PC-3 (cell line): ENCODE data around the gene ZNF488.

ENCODE experiments used
- EZH2 ChIP-seq: fragments of 300-600 bp; sonication (generic); IDR thresholded peaks from one replicate; pipeline ENCODE4 v1.6.1; 2017; ENCODE audit warnings: antibody characterized with exemption, mild to moderate bottlenecking, low read length; ENCODE audit not compliant: unreplicated experiment
- EZH2phosphoT487 ChIP-seq: fragments of 300-600 bp; sonication (generic); IDR thresholded peaks from 2 replicates; pipeline ENCODE4 v1.6.1; 2018; ENCODE audit warnings: mild to moderate bottlenecking, antibody characterized with exemption, low read length, borderline replicate concordance
- TF ChIP-seq, protein P1 (sequence below): fragments of 300-600 bp; sonication (generic); conservative IDR thresholded peaks from 2 replicates; pipeline ENCODE4 v1.5.1; 2017; ENCODE audit warnings: antibody characterized with exemption, low read depth, mild to moderate bottlenecking, low read length

DNA sequence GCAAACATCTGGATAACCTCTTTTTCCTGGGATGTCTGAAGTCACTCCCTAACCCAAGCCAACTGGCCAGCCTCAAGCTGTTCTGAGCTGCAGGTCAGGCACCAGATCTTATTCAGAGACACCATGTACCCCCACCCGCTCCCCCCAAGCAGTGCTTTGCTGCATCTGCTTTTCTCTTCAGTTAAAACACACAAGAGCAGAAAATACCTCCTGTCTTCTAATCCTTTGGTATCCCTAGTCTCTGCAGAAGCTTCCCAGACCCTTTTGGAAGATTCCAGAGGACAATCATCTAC, 3.0 kb downstream of the ZNF488 start:
- TF ChIP-seq EZH2phosphoT487 (no peak), EZH2 (no peak)
- TF ChIP-seq, protein P1, sequence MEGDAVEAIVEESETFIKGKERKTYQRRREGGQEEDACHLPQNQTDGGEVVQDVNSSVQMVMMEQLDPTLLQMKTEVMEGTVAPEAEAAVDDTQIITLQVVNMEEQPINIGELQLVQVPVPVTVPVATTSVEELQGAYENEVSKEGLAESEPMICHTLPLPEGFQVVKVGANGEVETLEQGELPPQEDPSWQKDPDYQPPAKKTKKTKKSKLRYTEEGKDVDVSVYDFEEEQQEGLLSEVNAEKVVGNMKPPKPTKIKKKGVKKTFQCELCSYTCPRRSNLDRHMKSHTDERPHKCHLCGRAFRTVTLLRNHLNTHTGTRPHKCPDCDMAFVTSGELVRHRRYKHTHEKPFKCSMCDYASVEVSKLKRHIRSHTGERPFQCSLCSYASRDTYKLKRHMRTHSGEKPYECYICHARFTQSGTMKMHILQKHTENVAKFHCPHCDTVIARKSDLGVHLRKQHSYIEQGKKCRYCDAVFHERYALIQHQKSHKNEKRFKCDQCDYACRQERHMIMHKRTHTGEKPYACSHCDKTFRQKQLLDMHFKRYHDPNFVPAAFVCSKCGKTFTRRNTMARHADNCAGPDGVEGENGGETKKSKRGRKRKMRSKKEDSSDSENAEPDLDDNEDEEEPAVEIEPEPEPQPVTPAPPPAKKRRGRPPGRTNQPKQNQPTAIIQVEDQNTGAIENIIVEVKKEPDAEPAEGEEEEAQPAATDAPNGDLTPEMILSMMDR: no peak
